ENCODE results near the gene IQGAP1.

The IQGAP1 gene

GRCh38 chr15:90375071-90375470 is 13.0 kb upstream of the IQGAP1 start:
- Histone ChIP-seq H3K4me1 (no peaks in the 10 kb centered on the region), H3K9me3 (no peaks in the 10 kb centered on the region), H3K27me3 (no peaks in the 10 kb centered on the region), H3K4me3 (ENCODE audit: low read depth, low read length) (no peak overlapping the region), H3K36me3 (no peaks in the 10 kb centered on the region)
- no peak for TF ChIP-seq CTCF (IDR thresholded peaks at IDR 0.05; ENCODE audit: low read depth, low read length)
- DNase-seq = no peak

- TF ChIP-seq CTCF (IDR thresholded peaks at IDR 0.05; ENCODE audit: low read depth, low read length) = no peak
- Histone ChIP-seq H3K36me3 (no peaks in the 10 kb centered on the region), H3K4me3 (ENCODE audit: low read depth, low read length) (no peak overlapping the region), H3K4me1 (no peaks in the 10 kb centered on the region), H3K9me3 (no peaks in the 10 kb centered on the region), H3K27me3 (no peaks in the 10 kb centered on the region)
- DNase-seq = no peak
Measured at GRCh38 chr15:90376789-90377188, 11.3 kb upstream of the IQGAP1 start.

- no peaks in the 10 kb centered on the region for H3K36me3 ChIP-seq
- no peaks in the 10 kb centered on the region for H3K9me3 ChIP-seq
- H3K4me1 ChIP-seq = no peaks in the 10 kb centered on the region; the same call in 1 of the 2 replicates
- H3K4me3 ChIP-seq (ENCODE audit: low read depth, low read length) = no peak overlapping the region
- TF ChIP-seq CTCF (IDR thresholded peaks at IDR 0.05; ENCODE audit: low read depth, low read length) = no peak
- H3K27me3 ChIP-seq = no peaks in the 10 kb centered on the region
- DNase-seq = no peak
Measured at GRCh38 chr15:90379263-90379662, 8.8 kb upstream of the IQGAP1 start.

- DNase-seq = no peak
- Histone ChIP-seq H3K4me3 (ENCODE audit: low read depth, low read length) (no peak overlapping the region), H3K4me1 (no peaks in the 10 kb centered on the region; the same call in 1 of the 2 replicates), H3K9me3 (no peaks in the 10 kb centered on the region), H3K27me3 (no peaks in the 10 kb centered on the region), H3K36me3 (no peaks in the 10 kb centered on the region)
- TF ChIP-seq CTCF (IDR thresholded peaks at IDR 0.05; ENCODE audit: low read depth, low read length) = no peak
Measured at GRCh38 chr15:90381515-90381914, 6.5 kb upstream of the IQGAP1 start.

- H3K27me3 ChIP-seq = no peaks in the 10 kb centered on the region
- DNase-seq = no peak
- no peak for TF ChIP-seq CTCF (IDR thresholded peaks at IDR 0.05; ENCODE audit: low read depth, low read length)
- no peaks in the 10 kb centered on the region for H3K9me3 ChIP-seq
- no peaks in the 10 kb centered on the region; the same call in 1 of the 2 replicates for H3K4me1 ChIP-seq
- H3K4me3 ChIP-seq (ENCODE audit: low read depth, low read length) = no peak overlapping the region
- no peaks in the 10 kb centered on the region for H3K36me3 ChIP-seq
Measured at GRCh38 chr15:90382320-90382719, 5.7 kb upstream of the IQGAP1 start.

- Histone ChIP-seq H3K9me3 (no peaks in the 10 kb centered on the region), H3K4me1 (no peaks in the 10 kb centered on the region; the same call in 1 of the 2 replicates), H3K27me3 (no peaks in the 10 kb centered on the region), H3K4me3 (ENCODE audit: low read depth, low read length) (no peak overlapping the region), H3K36me3 (peaks cover 3% of the 10 kb centered on the region; the same call in 1 of the 2 replicates)
- DNase-seq = no peak
- TF ChIP-seq CTCF (IDR thresholded peaks at IDR 0.05; ENCODE audit: low read depth, low read length) = no peak
Measured at GRCh38 chr15:90386221-90386620, 1.8 kb upstream of the IQGAP1 start.
